Mammary epithelial cell (primary cell): ENCODE data around the gene SVIL.

Experiments
- CTCF ChIP-seq, 2 donors: IDR thresholded peaks in 1 of 2; conservative IDR thresholded peaks in 1 of 2; 2 replicates each; pipeline ENCODE4 v1.5.1; 2011 to 2012; ENCODE audit warnings: inconsistent platforms in 2 of 2, low read length in 2 of 2, mild to moderate bottlenecking in 2 of 2, control low read depth in 1 of 2, low read depth in 1 of 2; ENCODE audit not compliant: insufficient read depth in 1 of 2; ENCODE audit errors: extremely low read depth in 1 of 2
- EZH2 ChIP-seq: IDR thresholded peaks from 2 replicates; pipeline ENCODE4 v1.6.1; 2012; ENCODE audit warnings: low read length, inconsistent platforms, borderline replicate concordance

GRCh38 chr10:29501692-29502091 lies 133.1 kb downstream of the SVIL start:
- TF ChIP-seq CTCF (conservative IDR thresholded peaks at IDR 0.05 in 1 of 2, IDR thresholded peaks at IDR 0.05 in 1 of 2; ENCODE audit: extremely low read depth in 1 of 2, insufficient read depth in 1 of 2, low read depth in 1 of 2, low read length in 2 of 2) (no peak), EZH2 (no peak)
